PC-3 (cell line): Measurements from ENCODE around the gene SVIL. TPM values are rescaled to one million over a fixed set of nuclear protein-coding genes. Genes with fewer than 3 reads are reported as not detected.

Experiments
- ATAC-seq: fragments of 200-7000 bp; cut with Tn5 transposase; 2 replicates; pipeline ENCODE4 v1.9.1; 2020; ENCODE audit warnings: mild to moderate bottlenecking, moderate library complexity
- BruUV-seq: library from RNA; stranded (reverse); fragments of 400-500 nt; replicated peaks from 2 replicates; lab custom pipeline; 2021; lab: Mats Ljungman, UMichigan
- CTCF ChIA-PET: fragments of 300-600 bp; sonication (Branson Sonifier 250); formaldehyde crosslinking; loops from one replicate; lab custom pipeline; 2022; ENCODE audit warnings: antibody characterized with exemption; lab: Charles Lee
- POLR2A ChIA-PET: fragments of 300-600 bp; sonication (Branson Sonifier 250); formaldehyde crosslinking; loops from one replicate; lab custom pipeline; 2022; ENCODE audit warnings: antibody characterized with exemption; ENCODE audit not compliant: unreplicated experiment; lab: Charles Lee
- DNase-seq: peaks from one replicate; pipeline ENCODE4 v3.0.0-alpha.2; 2015
- H2AFZ ChIP-seq: fragments of 300-600 bp; sonication (generic); 2 replicates; pipeline ENCODE4 v1.6.0; 2016; ENCODE audit warnings: antibody characterized with exemption, low read length
- H3F3A ChIP-seq: fragments of 300-600 bp; sonication (generic); one replicate; pipeline ENCODE4 v1.6.0; 2017; ENCODE audit warnings: antibody characterized with exemption, low read length, control low read depth, mild to moderate bottlenecking; ENCODE audit not compliant: unreplicated experiment
- H3K27ac ChIP-seq: fragments of 300-600 bp; sonication (generic); 2 replicates; pipeline ENCODE4 v1.5.1; 2016; ENCODE audit warnings: mild to moderate bottlenecking, low read length
- H3K27me3 ChIP-seq: fragments of 300-600 bp; sonication (generic); 2 replicates; pipeline ENCODE4 v1.6.1; 2016; ENCODE audit warnings: low read length, mixed read lengths
- H3K36me3 ChIP-seq: fragments of 300-600 bp; sonication (generic); 2 replicates; pipeline ENCODE4 v1.6.1; 2016; ENCODE audit warnings: low read depth, mixed run types, low read length, mixed read lengths
- H3K4me1 ChIP-seq: fragments of 300-600 bp; sonication (generic); 2 replicates; pipeline ENCODE4 v1.5.1; 2016; ENCODE audit warnings: low read length; ENCODE audit not compliant: insufficient read depth
- H3K4me2 ChIP-seq: fragments of 300-600 bp; sonication (generic); 2 replicates; pipeline ENCODE4 v1.6.0; 2016; ENCODE audit warnings: low read length
- H3K4me3 ChIP-seq: fragments of 300-600 bp; sonication (generic); 2 replicates; pipeline ENCODE4 v1.5.1; 2016; ENCODE audit warnings: mild to moderate bottlenecking, low read length, mixed read lengths
- H3K79me2 ChIP-seq: fragments of 300-600 bp; sonication (generic); 2 replicates; pipeline ENCODE4 v1.6.1; 2017; ENCODE audit warnings: low read length, mixed read lengths
- H3K9ac ChIP-seq: fragments of 300-600 bp; sonication (generic); 2 replicates; pipeline ENCODE4 v1.6.0; 2016; ENCODE audit warnings: mild to moderate bottlenecking, low read length
- H3K9me2 ChIP-seq: fragments of 300-600 bp; sonication (generic); replicated peaks from 2 replicates; pipeline ENCODE4 v1.6.1; 2016; ENCODE audit warnings: mixed run types, low read length, mixed read lengths
- H3K9me3 ChIP-seq: fragments of 300-600 bp; sonication (generic); 2 replicates; pipeline ENCODE4 v1.6.1; 2016; ENCODE audit warnings: low read length, mixed read lengths
- H4K20me1 ChIP-seq: fragments of 300-600 bp; sonication (generic); 2 replicates; pipeline ENCODE4 v1.6.1; 2016; ENCODE audit warnings: low read length, mixed read lengths
- EZH2 ChIP-seq: fragments of 300-600 bp; sonication (generic); IDR thresholded peaks from one replicate; pipeline ENCODE4 v1.6.1; 2017; ENCODE audit warnings: antibody characterized with exemption, mild to moderate bottlenecking, low read length; ENCODE audit not compliant: unreplicated experiment
- EZH2phosphoT487 ChIP-seq: fragments of 300-600 bp; sonication (generic); IDR thresholded peaks from 2 replicates; pipeline ENCODE4 v1.6.1; 2018; ENCODE audit warnings: mild to moderate bottlenecking, antibody characterized with exemption, low read length, borderline replicate concordance
- intact Hi-C: fragments of 100-400 bp; cut with micrococcal nuclease; formaldehyde crosslinking; loops from 2 replicates; pipeline ENCODE4 v1.9.0; 2023
- total RNA-seq: library from RNA; depleted of rRNA; stranded (reverse); fragments of >200 nt; gene quantifications from 2 replicates; pipeline ENCODE4 v1.2.3, GENCODE V29; 2014
- TF ChIP-seq, protein P1 (sequence below): fragments of 300-600 bp; sonication (generic); conservative IDR thresholded peaks from 2 replicates; pipeline ENCODE4 v1.5.1; 2017; ENCODE audit warnings: antibody characterized with exemption, low read depth, mild to moderate bottlenecking, low read length

The SVIL gene
- total RNA-seq, 1 experiment from 2014 or later, result 19.2 TPM

DNA sequence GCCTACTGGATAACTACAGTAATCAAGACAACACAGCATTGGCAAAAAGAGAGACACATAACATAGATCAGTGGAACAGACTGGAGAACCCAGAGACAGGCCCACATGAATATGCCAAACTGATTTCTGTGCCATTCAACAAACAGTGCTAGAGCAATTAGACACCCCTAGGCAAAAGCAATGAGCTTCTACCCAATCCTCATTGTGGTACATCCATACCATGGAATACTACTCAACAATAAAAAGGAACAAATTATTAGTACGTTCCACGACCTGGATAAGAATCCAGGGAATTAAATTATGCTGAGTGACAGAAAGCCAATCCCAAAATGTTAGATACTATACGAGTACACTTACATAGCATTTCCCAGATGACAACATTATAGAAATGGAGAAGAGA lies 2.8 kb upstream of the SVIL start:
- Histone ChIP-seq H2AFZ (no peak overlapping the region), H3K9me2 (no peaks in the 10 kb centered on the region), H3K36me3 (no peaks in the 10 kb centered on the region), H3K27ac (no peak overlapping the region), H3K9me3 (no peaks in the 10 kb centered on the region), H3K4me3 (no peak overlapping the region), H3F3A (peaks cover 3% of the 10 kb centered on the region), H3K79me2 (peaks cover 27% of the 10 kb centered on the region), H3K9ac (no peak overlapping the region), H4K20me1 (no peaks in the 10 kb centered on the region), H3K4me2 (no peak overlapping the region), H3K4me1 (peaks cover 42% of the 10 kb centered on the region), H3K27me3 (no peaks in the 10 kb centered on the region)
- DNase-seq (no peak), ATAC-seq (no peak)
- CTCF ChIA-PET, result no interaction called here
- no TSS peak for BruUV-seq
- TF ChIP-seq EZH2phosphoT487, result no peak
- TF ChIP-seq, protein P1, sequence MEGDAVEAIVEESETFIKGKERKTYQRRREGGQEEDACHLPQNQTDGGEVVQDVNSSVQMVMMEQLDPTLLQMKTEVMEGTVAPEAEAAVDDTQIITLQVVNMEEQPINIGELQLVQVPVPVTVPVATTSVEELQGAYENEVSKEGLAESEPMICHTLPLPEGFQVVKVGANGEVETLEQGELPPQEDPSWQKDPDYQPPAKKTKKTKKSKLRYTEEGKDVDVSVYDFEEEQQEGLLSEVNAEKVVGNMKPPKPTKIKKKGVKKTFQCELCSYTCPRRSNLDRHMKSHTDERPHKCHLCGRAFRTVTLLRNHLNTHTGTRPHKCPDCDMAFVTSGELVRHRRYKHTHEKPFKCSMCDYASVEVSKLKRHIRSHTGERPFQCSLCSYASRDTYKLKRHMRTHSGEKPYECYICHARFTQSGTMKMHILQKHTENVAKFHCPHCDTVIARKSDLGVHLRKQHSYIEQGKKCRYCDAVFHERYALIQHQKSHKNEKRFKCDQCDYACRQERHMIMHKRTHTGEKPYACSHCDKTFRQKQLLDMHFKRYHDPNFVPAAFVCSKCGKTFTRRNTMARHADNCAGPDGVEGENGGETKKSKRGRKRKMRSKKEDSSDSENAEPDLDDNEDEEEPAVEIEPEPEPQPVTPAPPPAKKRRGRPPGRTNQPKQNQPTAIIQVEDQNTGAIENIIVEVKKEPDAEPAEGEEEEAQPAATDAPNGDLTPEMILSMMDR, result no peak
- TF ChIP-seq EZH2, result no peak
- POLR2A ChIA-PET, result no interaction called here
- intact Hi-C loops, result loop anchor here (5.0 to 10.0 kb wide), 2 partner anchors 100 to 103 kb away; no protein-coding TSS in a partner anchor

- intact Hi-C loops, result loop anchor here (1.0 to 10.0 kb wide), 4 partner anchors 23 to 101 kb away; no protein-coding TSS in a partner anchor
- H3K4me2 ChIP-seq, result peak overlapping the region; percentile 78
- H3K79me2 ChIP-seq, result peaks cover 37% of the 10 kb centered on the region
- no peak overlapping the region for H2AFZ ChIP-seq
- no peaks in the 10 kb centered on the region for H3K36me3 ChIP-seq
- peak overlapping the region; percentile 99 for H3K27ac ChIP-seq
- H3K4me1 ChIP-seq, result peaks cover 50% of the 10 kb centered on the region
- H3K9me3 ChIP-seq, result no peaks in the 10 kb centered on the region
- DNase-seq (peak; percentile 83), ATAC-seq (peak; percentile 82)
- no peaks in the 10 kb centered on the region for H4K20me1 ChIP-seq
- ChIA-PET POLR2A (interaction anchor here (0.7 kb wide), 1 partner anchor 96 kb away, joined by 20 read pairs; no protein-coding TSS in a partner anchor), CTCF (interaction anchor here (0.7 kb wide), 1 partner anchor 167 kb away, joined by 10 read pairs; no protein-coding TSS in a partner anchor)
- no peaks in the 10 kb centered on the region for H3K27me3 ChIP-seq
- BruUV-seq, result no TSS peak
- H3K9me2 ChIP-seq, result no peaks in the 10 kb centered on the region
- peak overlapping the region; percentile 84 for H3K9ac ChIP-seq
- H3K4me3 ChIP-seq, result peak overlapping the region; percentile 32; the same call in 1 of the 2 replicates
- no peak for TF ChIP-seq EZH2phosphoT487
- TF ChIP-seq, protein P1, result no peak
- no peak for TF ChIP-seq EZH2
- H3F3A ChIP-seq, result peaks cover 3% of the 10 kb centered on the region
Observed at GRCh38 chr10:29636178-29636577, 1.4 kb upstream of the SVIL start.

DNA sequence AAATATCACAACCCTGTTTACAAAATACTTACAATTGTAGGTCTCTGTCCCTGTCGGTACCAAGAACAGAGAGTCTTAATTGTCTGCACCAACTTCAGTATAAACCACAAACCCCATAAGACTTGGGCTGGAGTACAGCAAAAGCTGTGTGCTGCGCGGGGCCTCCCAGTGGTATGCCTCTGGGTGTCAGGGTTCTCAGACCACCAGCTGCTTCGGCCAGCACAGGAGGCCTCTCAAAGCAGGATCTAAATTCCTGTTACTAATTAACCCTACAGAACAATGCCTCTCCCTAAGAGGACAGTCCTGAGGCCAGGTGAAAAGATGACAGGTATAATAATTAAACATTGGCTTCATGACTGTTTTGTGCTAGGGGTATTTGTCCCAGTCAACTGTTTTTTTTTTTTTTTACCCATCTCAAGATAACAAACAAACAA lies 957 bp upstream of the SVIL start:
- ATAC-seq, result peak; percentile 25
- intact Hi-C loops, result loop anchor here (1.0 to 10.0 kb wide), 4 partner anchors 24 to 102 kb away; no protein-coding TSS in a partner anchor
- H3K79me2 ChIP-seq, result peaks cover 41% of the 10 kb centered on the region

More for the DNA sequence above, 957 bp upstream of the SVIL start:
- Histone ChIP-seq H3K9ac (peak overlapping the region; percentile 84), H3K4me3 (peak overlapping the region; percentile 32; the same call in 1 of the 2 replicates), H3K9me2 (no peaks in the 10 kb centered on the region), H3K36me3 (no peaks in the 10 kb centered on the region), H4K20me1 (no peaks in the 10 kb centered on the region), H3K9me3 (no peaks in the 10 kb centered on the region), H3K4me1 (peaks cover 54% of the 10 kb centered on the region), H3K27me3 (no peaks in the 10 kb centered on the region), H3K27ac (peak overlapping the region; percentile 99), H3F3A (peaks cover 3% of the 10 kb centered on the region), H2AFZ (no peak overlapping the region), H3K4me2 (peak overlapping the region; percentile 78)
- TF ChIP-seq EZH2 (no peak), EZH2phosphoT487 (no peak)
- TF ChIP-seq, protein P1, result no peak
- no peak for DNase-seq
- TSS peak; percentile 61 for BruUV-seq
- ChIA-PET POLR2A (interaction anchor here (0.7 kb wide), 1 partner anchor 97 kb away, joined by 20 read pairs; no protein-coding TSS in a partner anchor), CTCF (interaction anchor here (0.7 kb wide), 1 partner anchor 168 kb away, joined by 10 read pairs; no protein-coding TSS in a partner anchor)
